ENCODE measurements around the gene NUDT8.

- TF ChIP-seq EP300 (IDR thresholded peaks at IDR 0.05) (no peak), CTCF (IDR thresholded peaks at IDR 0.05) (peak in 1 of 4 experiments; percentile 11), POLR2A (IDR thresholded peaks at IDR 0.05) (no peak), POLR2AphosphoS5 (IDR thresholded peaks at IDR 0.05) (no peak)
Measured at GRCh38 chr11:67665541-67666302, 36.0 kb upstream of the NUDT8 start.
